KOPT-K1 (cell line): ENCODE results near the gene SELENOF.

Experiments used
- H3K27ac ChIP-seq: fragments of 200-600 bp; sonication (generic); 2 replicates; pipeline ENCODE4 v1.5.1; 2016; ENCODE audit warnings: antibody characterized with exemption, mild to moderate bottlenecking, low read depth, low read length; ENCODE audit not compliant: poor library complexity, severe bottlenecking
- H3K36me3 ChIP-seq: fragments of 200-600 bp; sonication (generic); 2 replicates; pipeline ENCODE4 v1.5.1; 2017; ENCODE audit warnings: antibody characterized with exemption, mild to moderate bottlenecking, low read length, moderate library complexity; ENCODE audit not compliant: insufficient read depth
- H3K9me3 ChIP-seq: fragments of 200-600 bp; sonication (generic); 2 replicates; pipeline ENCODE4 v1.5.1; 2017; ENCODE audit warnings: antibody characterized with exemption, low read length, mild to moderate bottlenecking; ENCODE audit not compliant: insufficient read depth, poor library complexity, severe bottlenecking

SELENOF gene

DNA sequence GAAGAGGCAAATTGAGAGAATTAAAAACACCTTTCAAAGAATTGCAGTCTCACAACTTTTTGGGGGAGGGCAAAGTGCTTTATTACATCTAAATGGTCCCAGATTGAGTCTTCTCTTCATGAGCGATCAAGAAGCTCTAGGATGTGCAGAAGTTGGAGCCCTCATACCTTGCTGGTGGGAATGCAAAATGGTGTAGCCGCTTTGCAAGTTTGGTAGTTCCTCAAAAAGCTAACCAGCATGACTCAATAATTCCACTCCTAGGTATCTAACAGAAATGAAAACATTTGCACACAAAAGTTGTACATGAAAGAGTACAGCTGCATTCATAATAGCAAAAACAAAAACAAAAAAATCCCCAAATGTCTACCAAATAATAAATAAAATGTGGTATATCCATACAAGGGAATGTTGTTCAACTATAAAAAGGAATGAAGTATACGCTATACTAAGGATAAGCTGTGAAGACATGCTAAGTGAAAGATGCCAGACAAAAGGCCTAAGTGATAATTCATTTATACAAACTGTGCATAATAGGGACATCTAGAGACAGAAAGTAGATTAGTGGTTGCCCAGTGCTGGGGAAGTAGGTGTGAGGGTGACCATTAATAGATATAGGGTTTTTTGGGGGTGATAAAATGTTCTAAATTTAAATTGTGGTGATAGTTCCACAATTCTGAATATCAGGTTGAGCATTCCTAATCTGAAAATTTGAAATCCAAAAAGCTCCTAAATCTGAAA, 55.2 kb downstream of the SELENOF start:
- H3K27ac ChIP-seq: no peak overlapping the region
- H3K9me3 ChIP-seq: no peaks in the 10 kb centered on the region
- peaks cover 19% of the 10 kb centered on the region for H3K36me3 ChIP-seq

- Histone ChIP-seq H3K27ac (no peak overlapping the region), H3K9me3 (no peaks in the 10 kb centered on the region), H3K36me3 (no peaks in the 10 kb centered on the region)
Measured at GRCh38 chr1:86856196-86856595, 57.7 kb downstream of the SELENOF start.

GRCh38 chr1:86854352-86854751, 59.6 kb downstream of the SELENOF start:
- no peaks in the 10 kb centered on the region for H3K9me3 ChIP-seq
- H3K27ac ChIP-seq: no peak overlapping the region
- no peaks in the 10 kb centered on the region for H3K36me3 ChIP-seq

DNA sequence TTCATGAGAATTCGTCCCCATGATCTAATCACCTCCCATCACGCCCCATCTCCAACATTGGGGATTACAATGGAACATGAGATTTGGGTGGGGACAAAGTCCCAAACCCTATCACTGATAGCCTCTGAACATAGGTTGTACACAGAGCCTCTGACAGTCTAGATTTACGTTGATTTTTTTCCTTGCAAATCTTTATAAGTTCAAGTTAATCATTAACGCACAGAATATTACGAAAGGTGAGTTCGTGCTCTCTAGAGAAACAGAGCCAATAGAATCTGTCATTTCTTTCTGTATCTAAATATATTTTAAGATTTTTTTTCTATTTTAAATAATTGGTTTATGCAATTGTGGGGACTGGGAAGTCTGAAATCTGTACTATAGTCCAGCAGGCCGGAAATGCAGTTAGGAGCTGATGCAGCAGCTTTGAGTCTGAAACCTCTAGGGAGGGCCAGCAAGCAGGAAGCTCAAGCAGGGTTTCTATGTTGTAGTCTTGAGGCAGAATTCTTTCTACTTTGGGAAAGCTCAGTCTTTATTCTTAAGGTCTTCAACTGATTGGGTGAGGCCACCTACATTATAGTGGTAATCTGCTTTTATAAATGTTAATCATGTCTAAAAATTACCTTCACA, 61.0 kb downstream of the SELENOF start:
- no peak overlapping the region for H3K27ac ChIP-seq
- no peaks in the 10 kb centered on the region for H3K9me3 ChIP-seq

DNA sequence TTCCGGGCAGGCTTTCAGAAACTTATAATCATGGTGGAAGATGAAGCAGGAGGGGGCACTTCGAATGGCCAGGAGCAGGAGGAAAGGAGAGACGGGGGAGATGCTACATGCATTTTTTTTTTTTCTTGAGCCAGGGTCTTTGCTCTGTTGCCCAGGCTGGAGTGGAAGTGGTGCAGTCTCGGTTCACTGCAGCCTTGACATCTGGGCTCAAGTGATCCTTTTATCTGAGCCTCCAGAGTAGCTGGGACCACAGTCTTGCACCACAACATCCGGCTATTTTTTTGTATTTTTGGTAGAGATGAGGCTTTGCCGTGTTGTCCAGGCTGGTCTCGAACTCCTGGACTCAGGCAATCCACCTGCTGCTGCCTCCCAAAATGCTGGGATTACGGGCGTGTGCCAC, 61.6 kb downstream of the SELENOF start:
- Histone ChIP-seq H3K27ac (no peak overlapping the region), H3K36me3 (no peaks in the 10 kb centered on the region), H3K9me3 (no peaks in the 10 kb centered on the region)

More for the DNA sequence above, 61.0 kb downstream of the SELENOF start:
- no peaks in the 10 kb centered on the region for H3K36me3 ChIP-seq

- Histone ChIP-seq H3K27ac (no peak overlapping the region), H3K36me3 (no peaks in the 10 kb centered on the region), H3K9me3 (no peaks in the 10 kb centered on the region)
Measured at GRCh38 chr1:86849756-86850155, 64.2 kb downstream of the SELENOF start.

GRCh38 chr1:86848654-86849053, 65.3 kb downstream of the SELENOF start:
- no peak overlapping the region for H3K27ac ChIP-seq
- no peaks in the 10 kb centered on the region for H3K9me3 ChIP-seq
- no peaks in the 10 kb centered on the region for H3K36me3 ChIP-seq

DNA sequence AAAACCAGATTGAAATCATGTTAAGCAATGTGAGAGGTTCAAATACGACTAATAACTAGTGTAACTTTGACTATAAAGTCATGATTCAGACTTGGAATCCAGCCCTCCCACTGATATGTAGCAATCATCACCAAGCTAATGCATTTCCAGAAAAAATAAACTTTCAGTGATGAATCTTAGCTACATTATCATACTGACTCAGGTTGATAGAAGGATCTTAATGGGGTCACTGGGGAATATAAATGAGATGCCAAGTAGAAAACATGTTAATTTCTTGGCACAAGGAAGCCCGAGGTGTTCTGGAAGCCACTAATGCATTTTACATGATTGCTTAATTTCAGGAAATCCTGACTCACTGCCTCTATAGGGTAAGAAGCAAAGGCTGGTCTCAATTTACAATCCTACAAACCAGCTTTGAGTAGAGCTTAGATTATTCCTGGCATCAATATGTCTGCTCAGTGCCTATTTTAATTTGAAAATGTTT, 67.7 kb downstream of the SELENOF start:
- Histone ChIP-seq H3K36me3 (no peaks in the 10 kb centered on the region), H3K9me3 (no peaks in the 10 kb centered on the region), H3K27ac (no peak overlapping the region)

GRCh38 chr1:86845514-86845913, 68.4 kb downstream of the SELENOF start:
- H3K36me3 ChIP-seq: no peaks in the 10 kb centered on the region
- H3K27ac ChIP-seq: no peak overlapping the region
- no peaks in the 10 kb centered on the region for H3K9me3 ChIP-seq

DNA sequence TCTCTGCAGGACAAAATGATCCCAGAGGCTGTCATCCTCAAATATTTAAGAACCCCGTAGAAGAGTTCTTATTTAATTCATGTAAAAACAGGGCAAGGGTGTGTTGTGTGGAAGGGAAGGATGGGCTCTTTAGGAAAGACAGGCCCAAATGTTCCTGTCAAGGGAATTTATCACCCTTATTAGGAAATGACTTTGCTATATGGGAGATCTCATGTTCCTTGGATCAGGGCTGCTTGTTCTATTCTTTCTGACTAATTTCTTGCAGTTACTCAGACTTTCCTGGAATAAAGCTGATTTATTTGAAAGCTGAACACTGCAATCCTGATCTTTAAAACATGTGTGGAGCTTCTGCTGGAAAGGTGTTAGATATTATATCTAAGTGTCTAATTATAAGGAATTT, 72.8 kb downstream of the SELENOF start:
- no peaks in the 10 kb centered on the region for H3K9me3 ChIP-seq
- no peak overlapping the region for H3K27ac ChIP-seq
- H3K36me3 ChIP-seq: no peaks in the 10 kb centered on the region

DNA sequence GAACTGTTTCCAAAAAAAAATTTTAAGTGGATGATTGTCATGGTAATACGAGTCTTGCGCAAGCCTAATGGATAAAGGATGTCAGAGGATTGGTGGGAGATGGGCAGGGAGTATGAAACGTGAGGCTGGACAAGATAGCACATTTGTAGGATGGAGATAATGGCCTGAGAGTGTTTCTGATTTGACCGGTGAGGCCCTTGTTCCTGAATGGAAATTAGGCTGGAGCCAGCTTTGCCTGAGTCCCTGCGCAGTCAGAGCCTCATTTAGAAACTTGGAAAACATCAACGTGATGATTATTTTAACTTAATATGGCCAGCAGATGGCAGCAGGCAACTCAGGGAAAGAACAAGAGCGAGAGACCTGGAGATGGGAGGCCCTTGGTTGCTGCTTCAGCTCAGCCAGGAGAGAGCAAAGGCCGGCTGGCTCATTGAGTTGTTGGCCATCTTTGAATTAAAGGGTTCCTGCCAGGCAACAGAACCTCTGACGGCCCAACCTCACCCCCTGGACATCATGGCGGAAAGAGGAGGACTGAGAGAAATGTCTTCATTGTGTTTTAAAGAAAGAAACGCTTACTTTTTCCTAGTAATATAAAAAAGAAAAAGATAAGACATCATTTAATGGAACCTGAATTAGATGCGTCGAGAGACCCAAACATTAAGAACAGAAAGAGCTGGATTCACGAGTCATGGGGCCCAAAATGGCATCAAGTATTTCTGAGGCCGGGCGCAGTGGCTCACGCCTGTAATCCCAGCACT, 80.3 kb downstream of the SELENOF start:
- no peak overlapping the region for H3K27ac ChIP-seq
- no peaks in the 10 kb centered on the region for H3K9me3 ChIP-seq
- H3K36me3 ChIP-seq: no peaks in the 10 kb centered on the region

DNA sequence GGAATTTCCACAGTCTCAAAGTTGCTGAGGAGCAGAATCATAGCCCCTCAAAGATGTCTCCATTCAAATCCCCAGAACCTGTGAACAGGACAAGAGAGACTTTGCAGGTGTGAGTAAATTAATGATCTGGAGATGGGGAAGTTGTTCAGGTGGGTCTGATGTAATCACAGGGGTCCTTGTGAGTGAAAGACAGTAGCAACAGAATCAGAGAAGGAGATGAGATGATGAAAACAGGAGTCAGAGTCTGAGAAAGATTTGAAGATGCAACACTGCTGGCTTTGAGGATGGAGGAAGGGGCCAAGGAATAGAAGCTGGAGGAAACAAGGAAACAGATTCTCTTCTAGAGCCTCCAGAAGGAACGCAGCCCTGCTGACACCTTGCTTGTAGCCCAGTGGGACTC, 81.5 kb downstream of the SELENOF start:
- H3K9me3 ChIP-seq: no peaks in the 10 kb centered on the region
- H3K27ac ChIP-seq: no peak overlapping the region
- no peaks in the 10 kb centered on the region for H3K36me3 ChIP-seq

DNA sequence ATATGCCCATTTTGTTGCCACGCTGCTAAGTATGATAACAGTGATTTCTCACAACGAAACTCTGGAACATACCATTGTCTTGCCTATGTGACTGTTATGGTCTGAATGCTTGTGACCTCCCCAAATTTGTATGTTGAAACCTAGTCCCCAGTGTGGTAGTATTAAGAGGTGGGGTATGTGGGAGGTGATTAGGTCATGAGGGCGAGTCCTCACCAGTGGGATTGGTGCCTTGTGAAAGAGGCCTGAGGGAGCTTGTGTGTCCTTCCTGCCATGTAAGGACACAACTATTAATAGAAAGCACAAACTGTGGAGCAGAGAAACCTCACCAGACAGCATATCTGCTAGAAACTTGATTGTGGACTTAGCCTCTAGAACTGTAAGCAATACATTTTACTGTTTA, 84.6 kb downstream of the SELENOF start:
- Histone ChIP-seq H3K9me3 (no peaks in the 10 kb centered on the region), H3K36me3 (no peaks in the 10 kb centered on the region), H3K27ac (no peak overlapping the region)

GRCh38 chr1:86828024-86828423, 85.9 kb downstream of the SELENOF start:
- H3K27ac ChIP-seq: no peak overlapping the region
- H3K9me3 ChIP-seq: no peaks in the 10 kb centered on the region
- no peaks in the 10 kb centered on the region for H3K36me3 ChIP-seq

DNA sequence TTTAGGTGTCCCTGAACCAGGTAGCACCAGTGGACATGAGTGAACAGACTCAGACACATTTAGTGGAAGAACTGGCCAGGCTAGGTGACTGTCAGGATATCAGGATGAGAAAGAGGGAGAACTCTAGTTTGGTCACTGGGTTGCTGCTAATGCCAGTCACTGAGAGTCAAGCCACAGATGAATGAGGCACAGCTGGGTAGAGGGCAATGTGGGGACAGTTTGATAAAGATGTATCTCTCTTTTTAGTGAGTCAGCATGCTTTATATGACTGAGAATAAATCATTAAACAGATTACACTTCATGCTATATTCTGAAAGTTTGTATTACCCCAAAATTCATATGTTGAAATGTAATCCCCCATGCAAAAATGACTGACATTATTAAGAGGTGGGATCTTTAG, 87.1 kb downstream of the SELENOF start:
- Histone ChIP-seq H3K9me3 (no peaks in the 10 kb centered on the region), H3K36me3 (no peaks in the 10 kb centered on the region), H3K27ac (no peak overlapping the region)
